ENCODE results near the gene PLRG1.

PLRG1 gene

GRCh38 chr4:154573190-154573870 is 23.1 kb upstream of the PLRG1 start:
- no peak for DNase-seq

GRCh38 chr4:154569584-154569983 is 19.4 kb upstream of the PLRG1 start:
- DNase-seq = no peak

DNA sequence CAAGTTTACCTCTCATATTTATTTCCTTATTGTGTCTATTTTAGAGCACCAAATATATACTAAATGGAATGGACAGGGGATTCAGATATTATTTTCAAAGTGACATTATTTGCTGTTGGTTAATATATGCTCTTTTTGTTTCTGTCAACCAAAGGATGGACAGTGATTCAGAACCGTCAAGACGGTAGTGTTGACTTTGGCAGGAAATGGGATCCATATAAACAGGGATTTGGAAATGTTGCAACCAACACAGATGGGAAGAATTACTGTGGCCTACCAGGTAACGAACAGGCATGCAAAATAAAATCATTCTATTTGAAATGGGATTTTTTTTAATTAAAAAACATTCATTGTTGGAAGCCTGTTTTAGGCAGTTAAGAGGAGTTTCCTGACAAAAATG is 18.8 kb upstream of the PLRG1 start:
- no peak for DNase-seq

GRCh38 chr4:154566639-154567204 is 16.5 kb upstream of the PLRG1 start:
- DNase-seq = no peak

- no peak for DNase-seq
Measured at GRCh38 chr4:154565704-154566103, 15.5 kb upstream of the PLRG1 start.

DNA sequence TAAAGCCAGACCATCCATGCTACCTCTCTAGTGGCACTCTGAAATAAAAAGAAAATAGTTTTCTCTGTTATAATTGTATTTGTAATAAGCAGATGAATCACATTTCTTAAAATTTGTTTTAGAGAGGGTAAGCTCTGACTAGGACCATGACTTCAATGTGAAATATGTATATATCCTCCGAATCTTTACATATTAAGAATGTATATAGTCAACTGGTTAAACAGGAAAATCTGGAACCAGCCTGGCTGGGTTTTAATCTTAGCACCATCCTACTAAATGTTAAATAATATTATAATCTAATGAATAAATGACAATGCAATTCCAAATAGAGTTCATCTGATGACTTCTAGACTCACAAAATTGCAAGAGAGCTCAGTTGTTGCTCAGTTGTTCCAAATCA is 14.1 kb upstream of the PLRG1 start:
- DNase-seq = no peak

DNA sequence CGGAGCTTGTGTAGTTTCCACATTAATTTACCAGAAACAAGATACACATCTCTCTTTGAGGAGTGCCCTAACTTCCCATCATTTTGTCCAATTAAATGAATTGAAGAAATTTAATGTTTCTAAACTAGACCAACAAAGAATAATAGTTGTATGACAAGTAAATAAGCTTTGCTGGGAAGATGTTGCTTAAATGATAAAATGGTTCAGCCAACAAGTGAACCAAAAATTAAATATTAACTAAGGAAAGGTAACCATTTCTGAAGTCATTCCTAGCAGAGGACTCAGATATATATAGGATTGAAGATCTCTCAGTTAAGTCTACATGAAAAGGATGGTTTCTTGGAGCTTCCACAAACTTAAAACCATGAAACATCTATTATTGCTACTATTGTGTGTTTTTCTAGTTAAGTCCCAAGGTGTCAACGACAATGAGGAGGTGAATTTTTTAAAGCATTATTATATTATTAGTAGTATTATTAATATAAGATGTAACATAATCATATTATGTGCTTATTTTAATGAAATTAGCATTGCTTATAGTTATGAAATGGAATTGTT is 12.6 kb upstream of the PLRG1 start, which contains the start of gene FGB:
FGB (plus strand) TSS at position 315 of the 558 bp plus-strand sequence; CDS start at position 323, 8 bp downstream.
- DNase-seq = peak; percentile 12

- DNase-seq = no peak
Measured at GRCh38 chr4:154560824-154561231, 10.6 kb upstream of the PLRG1 start.

DNA sequence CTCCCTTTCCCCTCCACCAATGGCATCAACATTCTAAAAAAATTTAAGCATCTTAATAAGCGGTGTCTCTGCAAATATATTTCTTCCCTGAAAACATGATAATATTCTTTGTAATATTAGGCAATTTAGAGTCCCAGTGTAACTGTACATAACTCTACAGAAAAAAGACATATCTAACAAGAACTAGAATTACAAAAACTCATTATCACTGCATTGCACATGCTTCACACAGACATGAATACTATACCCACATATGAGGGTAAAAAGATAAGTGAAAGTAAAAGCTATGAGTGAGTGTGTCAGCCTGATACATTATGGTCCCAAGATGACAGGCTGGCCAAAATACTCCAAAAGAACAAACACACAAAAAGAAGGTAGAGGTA is 10.2 kb upstream of the PLRG1 start:
- no peak for DNase-seq

DNA sequence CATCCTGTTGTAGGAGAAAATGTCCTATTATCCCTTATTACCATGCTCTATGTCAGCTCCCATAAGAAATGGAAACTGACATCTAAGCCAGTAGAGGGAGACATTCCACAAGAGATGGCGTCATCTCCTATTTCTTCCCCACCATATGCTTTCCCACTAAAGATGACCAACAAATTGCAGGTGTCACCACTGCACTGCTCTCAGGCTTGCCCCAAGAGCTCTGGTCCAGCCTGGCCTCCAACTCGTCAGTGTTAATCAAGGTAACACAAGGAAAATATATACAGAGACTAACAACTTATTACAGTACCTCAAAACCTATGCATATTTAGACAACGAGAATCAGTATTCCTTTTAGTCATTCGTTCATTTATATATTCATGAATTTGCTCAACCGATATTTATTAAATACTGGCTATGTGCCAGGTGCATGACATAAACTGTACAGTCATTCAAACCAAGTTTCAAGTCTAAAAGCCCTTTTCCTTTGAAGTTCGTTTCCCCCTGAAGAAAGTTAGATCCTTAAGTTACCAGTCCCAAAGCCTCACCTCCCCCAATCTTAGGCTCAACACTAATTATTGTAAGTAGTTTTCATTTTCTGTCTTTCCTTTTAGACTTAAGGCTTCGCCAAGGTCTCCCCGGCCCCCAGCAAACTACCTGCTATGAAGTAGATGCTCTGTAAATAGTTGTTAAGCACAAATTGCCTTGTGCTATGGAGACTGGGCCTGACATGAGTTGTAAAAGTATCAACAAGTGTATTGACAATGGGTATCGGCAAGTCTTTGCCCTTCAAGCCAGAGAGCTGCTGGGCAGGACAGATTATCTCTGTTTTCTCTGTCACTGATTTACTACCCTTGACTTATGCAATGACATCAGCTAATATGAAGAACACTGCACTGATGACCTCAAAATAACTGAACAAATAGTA is 9.6 kb upstream of the PLRG1 start:
- peak; percentile 84 for DNase-seq

DNA sequence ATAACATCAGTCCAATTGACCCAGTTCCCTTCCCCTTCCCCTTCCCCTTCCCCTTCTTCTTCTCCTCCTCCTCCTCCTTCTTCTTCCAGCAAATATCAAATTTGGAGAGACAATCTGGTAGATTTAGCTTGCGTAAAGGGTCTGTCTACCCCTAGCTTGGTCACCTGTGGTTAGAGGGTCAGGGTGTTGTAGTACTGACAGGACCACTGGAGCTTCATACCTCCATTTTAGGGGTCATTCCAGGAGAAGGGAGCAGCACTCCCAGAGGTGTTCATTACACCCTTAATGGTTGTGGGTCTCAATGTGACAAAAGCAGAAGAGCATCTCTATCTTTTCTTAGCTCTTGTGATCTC is 8.9 kb upstream of the PLRG1 start:
- DNase-seq = no peak

DNA sequence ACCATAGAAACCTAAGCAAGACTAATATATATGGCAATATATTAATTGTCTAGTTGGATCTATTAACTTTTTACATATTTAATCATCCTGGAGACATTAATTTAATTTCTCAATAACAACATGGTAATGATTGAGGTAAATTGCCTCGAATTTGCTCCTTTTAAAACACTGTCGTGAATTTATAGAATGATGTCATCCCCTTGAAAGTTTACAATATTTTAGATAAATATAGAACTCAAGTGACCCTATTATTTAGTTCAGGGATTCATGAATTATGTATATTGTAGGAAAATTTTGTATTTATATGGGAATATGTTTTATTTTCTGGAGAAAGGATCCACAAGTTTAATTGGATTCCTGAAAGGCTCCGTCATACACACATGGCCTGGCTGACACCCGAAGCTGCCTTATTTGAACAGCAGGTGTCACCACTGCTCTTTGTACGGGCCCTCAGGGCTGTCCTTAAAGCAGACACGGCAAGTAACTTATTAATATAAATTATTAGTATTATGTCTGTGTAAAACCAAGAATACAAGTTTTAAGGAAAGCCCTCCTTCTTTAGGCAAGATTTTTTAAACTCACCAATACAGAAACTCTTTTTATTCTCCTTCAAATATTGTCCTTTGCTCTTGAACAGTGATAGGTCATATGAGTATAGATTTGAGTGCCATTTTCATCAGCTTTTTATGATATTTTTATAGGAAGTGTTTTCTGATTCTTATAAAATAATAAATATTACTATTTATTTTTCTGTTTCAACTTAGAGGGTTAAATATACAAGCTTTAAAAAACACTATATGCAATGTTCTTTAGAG is 1.9 kb upstream of the PLRG1 start:
- DNase-seq = peak; percentile 83

DNA sequence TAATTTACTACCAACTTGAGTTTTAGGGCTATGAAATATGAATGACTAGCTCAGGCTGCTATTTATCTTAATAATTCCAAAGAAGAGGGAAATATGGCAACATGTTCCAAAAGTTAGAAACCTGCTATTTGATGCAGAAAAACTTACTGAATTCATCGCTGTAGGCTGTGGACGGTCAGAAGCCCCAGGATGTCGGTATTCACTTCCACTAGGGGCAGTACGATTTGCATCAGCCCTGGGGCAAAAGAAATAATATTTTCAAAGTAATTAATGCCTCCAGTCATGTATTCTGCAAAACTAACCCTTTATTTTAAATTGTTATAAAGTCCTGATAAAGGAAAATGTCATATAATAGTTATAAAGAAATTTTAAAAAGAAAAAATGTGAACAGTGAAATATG is 4.5 kb downstream of the PLRG1 start:
- DNase-seq = no peak

GRCh38 chr4:154542271-154542879 is 7.8 kb downstream of the PLRG1 start:
- no peak for DNase-seq

DNA sequence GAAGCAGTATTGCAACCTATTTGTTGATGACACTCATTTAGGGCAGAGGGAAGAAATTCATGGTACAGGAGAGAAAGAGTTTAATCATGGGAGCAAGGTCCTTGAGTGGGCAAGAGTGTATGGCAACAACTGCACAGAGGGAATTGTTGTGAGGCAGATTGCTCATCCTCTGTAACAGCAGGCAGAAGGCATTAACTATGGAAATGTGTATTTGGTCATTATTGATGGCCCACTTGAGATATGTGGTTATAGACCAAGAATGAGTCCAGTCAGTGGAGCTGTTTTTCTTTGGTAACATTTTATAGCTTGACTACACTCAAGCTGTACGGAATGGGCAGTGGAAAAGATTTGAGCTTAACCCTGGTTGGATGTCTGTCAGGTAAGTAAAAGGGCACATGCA is 15.9 kb downstream of the PLRG1 start:
- DNase-seq = peak; percentile 3

DNA sequence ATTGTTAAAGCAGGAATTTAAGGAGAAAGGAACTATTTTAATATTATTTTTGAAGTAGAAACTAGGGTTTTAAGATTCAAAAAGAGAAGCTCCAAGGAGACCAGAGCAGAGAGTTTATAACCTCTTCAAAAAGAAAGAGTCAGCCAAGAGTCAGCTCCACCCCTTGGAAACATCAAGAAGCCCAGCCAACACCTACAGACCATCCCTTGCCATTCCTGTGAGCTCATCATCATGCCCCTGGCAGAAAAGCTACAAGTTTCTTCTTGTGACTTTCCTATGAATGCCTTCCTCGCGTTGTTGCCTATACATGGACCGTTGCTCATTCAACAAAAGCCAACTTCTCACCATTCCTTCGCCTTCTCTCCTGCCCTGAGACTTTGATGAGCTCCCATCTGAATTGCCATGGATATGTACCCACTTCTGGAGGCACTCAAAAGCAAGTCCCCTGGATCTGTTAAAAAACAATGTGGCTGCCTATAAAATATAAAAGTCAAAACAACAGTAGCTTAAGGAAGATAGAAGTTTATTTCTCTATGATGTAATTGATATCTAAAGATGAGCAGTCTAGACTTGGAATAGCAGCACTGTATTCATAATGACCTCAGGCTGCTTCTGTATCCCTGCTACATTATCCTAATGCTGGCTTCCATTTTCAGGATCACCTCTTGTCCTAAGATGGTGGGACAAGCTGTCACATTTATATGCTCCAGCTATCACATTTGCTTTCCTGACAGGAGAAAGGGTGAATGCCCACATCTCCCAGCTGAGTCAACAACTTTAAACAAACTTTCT is 20.3 kb downstream of the PLRG1 start:
- no peak for DNase-seq

DNA sequence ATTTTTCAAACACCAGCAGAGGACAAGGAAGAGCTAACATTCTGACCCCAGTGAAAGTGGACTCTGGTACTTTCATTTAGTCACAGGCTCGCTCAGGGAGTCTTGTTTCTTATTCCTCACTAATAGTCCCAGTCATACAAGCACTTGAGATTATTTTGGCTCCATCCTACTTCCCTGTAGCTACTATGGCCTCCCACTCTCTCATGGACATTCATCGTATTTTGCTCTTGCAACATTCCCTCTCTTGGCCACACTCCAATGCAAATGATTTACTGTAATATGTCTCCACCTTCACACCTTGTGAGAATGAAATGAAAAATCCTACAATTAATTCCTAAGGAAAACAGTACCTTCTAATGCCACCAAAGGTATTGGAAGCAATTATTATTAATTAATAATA is 21.3 kb downstream of the PLRG1 start:
- no peak for DNase-seq

DNA sequence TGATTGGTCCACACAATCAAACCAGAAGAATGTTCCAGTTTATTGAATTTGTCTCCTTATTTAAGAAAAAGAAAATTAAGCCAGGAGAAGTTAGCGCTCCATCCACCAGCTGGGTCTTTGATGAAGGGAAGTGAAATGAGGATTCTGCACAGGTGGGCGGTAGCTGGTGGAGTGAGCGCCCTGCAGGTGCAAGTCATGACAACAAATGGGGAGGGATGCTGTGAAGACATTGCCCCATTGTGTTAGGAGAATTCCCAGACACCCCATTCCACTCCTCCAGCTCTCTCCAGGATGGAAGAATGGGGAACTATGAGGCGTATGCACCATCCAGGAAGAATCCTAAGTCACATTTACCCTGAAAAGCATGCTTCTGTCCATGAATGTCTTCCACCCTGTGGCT is 22.9 kb downstream of the PLRG1 start:
- DNase-seq = no peak

- no peak for DNase-seq
Measured at GRCh38 chr4:154526151-154526550, 24.0 kb downstream of the PLRG1 start.

DNA sequence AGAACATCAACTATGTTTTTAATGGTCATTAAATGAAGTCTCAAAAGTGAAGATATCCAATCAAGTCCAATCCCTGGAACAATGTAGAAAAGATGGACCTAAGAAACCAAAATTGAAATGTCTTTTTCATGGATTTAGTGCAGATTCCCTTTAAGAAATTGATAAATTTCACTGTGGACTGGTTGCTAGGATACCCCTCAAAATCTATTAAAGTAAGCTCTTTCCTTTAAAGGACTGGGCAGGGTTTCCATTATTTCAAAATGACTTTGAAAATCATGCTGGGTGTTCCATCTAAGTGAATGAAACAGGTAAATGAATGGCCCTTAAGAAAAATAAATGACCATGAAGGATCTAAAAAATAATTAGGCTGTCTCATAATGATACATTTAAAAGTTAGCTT is 28.6 kb downstream of the PLRG1 start:
- DNase-seq = no peak

DNA sequence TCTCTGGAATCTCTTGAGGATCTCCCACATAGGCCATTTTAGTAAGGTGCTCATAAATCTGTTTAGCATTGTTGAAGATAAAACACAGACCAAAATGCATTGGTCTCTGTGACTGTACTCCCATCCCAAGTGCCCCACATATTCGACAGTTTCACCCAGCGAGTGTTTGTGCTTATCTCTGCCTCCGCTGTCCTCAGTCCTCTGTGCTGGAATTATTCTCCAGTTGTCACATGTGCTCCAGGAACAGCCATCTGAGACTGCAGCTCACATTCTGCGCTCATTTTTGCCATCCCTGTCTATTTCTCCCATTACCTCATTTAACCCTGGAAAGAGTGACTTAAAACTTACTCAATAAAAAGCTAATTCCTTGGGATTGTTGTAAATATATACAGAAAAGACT is 31.0 kb downstream of the PLRG1 start:
- no peak for DNase-seq

- DNase-seq = no peak
Measured at GRCh38 chr4:154517591-154517990, 32.6 kb downstream of the PLRG1 start.
